Epithelial cell of esophagus (primary cell): ENCODE data around the gene CCDC134.

Experiments
- DNase-seq: peaks from one replicate; pipeline ENCODE4 v3.0.0; 2010; ENCODE audit warnings: low read depth
- H3K4me3 ChIP-seq: 2 replicates; pipeline ENCODE4 v1.5.1; 2011; ENCODE audit warnings: mild to moderate bottlenecking, low read length, control low read depth
- TF ChIP-seq, protein P1 (sequence below): IDR thresholded peaks from 2 replicates; pipeline ENCODE4 v1.5.1; 2011; ENCODE audit warnings: low read depth, mild to moderate bottlenecking, low read length, control low read depth, inconsistent platforms; ENCODE audit not compliant: insufficient read depth; ENCODE audit errors: missing control alignments

Gene CCDC134

DNA sequence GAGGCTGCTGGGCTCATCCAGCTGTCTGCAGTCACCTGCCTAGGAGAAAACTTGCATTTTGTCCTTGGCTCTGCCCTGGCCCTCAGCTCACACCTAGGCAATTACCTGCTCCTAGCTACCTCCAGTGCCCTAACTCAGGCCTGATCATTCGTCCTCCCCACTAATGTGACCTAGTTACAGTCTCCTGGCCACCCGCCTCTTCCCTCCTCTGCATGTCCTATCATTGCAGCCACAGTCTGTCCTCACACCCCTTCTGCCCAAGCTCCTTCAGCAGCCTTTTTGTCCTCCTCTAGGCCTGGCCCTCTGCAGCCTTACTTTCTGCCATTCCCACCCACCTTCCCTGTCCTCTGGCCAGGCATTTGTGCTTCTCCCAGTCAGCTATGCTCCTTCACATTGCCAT lies 17.7 kb upstream of the CCDC134 start:
- DNase-seq, result no peak
- H3K4me3 ChIP-seq, result no peak overlapping the region
- TF ChIP-seq, protein P1, sequence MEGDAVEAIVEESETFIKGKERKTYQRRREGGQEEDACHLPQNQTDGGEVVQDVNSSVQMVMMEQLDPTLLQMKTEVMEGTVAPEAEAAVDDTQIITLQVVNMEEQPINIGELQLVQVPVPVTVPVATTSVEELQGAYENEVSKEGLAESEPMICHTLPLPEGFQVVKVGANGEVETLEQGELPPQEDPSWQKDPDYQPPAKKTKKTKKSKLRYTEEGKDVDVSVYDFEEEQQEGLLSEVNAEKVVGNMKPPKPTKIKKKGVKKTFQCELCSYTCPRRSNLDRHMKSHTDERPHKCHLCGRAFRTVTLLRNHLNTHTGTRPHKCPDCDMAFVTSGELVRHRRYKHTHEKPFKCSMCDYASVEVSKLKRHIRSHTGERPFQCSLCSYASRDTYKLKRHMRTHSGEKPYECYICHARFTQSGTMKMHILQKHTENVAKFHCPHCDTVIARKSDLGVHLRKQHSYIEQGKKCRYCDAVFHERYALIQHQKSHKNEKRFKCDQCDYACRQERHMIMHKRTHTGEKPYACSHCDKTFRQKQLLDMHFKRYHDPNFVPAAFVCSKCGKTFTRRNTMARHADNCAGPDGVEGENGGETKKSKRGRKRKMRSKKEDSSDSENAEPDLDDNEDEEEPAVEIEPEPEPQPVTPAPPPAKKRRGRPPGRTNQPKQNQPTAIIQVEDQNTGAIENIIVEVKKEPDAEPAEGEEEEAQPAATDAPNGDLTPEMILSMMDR, result no peak

DNA sequence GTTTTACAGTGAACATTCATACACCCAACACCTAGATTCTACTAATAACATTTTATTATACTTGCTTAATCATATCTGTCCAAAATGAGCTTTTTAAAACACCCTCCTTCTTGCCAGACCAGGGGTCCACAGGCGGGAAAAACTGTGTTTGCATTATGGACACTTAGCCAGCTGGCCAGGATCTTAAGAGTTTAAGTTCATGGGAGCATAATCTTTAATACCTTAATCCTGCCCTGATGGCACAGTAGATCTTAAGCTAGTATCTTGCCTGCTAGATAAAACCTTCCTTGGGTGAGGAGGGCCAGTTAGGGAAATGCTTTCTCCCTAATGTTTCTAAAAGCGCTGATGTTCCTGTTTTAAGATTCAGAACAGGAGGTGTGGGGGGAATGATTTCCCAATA lies 13.1 kb upstream of the CCDC134 start:
- DNase-seq, result no peak
- H3K4me3 ChIP-seq, result no peak overlapping the region
- TF ChIP-seq, protein P1, result no peak

DNA sequence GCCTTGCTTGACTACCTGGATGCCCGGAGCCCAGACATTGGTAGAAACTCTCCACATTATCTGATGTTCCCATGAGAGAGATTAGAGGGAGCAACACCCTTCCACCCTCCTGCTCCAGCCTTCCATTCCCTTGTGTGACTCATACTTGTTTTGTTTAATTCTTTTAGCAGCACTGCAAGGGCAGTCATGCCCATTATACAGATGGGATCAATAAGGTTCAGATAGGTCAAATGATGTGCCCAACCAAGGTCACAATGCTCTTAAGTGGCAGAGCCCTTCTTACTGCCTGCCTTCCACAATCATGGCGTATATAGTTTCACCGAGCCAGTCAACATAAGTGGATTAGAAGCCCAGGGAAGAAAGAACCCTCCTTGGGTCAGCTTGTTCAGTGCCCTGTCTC lies 6.6 kb upstream of the CCDC134 start:
- TF ChIP-seq, protein P1, result no peak
- no peak for DNase-seq
- no peak overlapping the region for H3K4me3 ChIP-seq

DNA sequence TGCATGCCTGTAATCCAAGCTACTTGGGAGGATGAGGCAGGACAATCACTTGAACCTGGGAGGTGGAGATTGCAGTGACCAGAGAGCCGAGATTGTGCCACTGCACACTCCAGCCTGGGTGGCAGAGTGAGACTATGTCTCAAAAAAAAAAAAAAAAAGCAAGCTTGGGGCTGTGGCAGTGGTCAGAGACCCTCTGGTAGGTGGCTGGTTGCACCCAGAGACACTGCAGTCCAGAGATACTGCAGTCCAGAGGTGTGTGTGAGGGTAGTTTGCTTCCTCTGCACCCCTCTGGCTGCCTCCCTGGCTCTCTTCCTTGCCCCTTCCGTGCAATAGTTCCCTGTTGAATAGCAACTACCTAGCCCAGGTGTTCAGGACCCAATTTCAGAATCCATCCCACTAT lies 1.7 kb upstream of the CCDC134 start:
- no peak overlapping the region for H3K4me3 ChIP-seq
- DNase-seq, result no peak
- TF ChIP-seq, protein P1, result no peak

DNA sequence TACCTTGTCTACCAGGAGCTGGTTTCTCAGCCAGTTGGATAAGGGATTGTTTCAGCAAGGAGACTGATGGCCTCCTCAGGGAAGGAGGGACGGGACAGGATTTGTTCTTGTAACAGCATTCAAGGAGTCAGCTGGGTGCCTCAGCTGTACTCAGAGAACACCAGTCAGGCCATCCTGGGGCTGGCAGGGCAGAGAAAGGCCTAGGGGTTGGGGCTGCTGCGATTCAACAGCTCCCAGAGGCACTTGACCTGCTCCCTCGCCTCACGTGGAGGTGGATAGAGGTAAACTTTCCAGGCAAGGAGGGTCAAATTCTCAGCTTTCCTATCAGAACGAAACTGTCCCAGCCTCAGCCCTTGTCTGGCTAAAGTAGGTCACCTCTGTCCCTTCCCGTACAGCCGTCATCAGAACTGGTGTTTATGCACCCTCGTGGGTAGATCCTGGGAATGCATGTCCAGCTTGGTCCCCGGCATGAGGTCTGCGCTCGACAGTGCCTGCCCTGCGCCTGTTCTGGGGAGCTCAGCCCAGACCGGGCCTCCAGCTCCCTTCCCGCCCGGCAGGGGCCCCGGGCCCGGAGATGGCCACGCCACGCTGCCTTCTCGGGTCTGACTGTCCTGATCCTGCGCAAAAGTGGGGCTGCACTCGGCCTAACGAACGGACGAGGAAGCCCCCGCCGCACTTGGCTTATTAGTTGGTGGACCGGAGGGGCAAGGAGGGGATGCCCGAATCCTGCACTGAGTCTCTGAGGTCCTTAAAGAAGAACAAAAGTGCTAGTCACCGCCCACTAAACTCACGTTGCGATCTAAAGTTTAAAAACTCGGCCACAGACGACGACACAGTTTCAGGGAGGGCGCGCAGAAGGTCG lies 762 bp upstream of the CCDC134 start:
- TF ChIP-seq, protein P1, result no peak
- DNase-seq, result no peak
- peak overlapping the region; percentile 93 for H3K4me3 ChIP-seq

DNA sequence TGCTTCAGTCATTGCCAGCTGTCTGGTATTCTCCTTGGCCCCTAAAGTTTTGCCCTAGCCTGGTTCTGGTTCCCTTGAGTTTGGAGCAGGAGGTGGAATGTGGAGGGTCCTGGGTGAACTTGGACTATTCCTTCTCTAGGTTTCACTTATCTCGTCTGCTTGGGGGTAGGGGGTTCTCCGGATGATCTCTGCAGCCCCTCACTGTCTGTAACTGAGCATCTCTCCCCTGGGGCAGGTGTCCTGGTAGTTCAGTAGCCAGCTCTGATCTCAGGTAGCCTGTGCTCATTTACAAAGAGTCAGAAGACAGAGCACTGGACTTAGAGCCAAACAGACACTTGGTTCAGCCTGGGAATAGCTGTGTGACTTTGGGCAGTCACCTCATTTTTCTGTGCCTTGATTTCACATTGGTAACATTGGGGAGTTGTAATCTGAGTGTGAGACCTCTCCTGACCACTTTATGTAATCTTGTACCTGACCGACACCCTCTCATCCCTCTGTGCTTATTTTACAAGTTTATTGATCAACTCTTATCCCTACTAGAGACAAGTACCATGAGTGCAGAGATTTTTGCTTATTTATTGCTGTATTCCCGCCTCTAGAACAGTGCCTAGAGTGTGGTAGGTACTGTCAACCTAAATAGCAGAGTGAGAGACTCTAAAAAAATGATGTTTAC lies 804 bp downstream of the CCDC134 start:
- H3K4me3 ChIP-seq, result peak overlapping the region; percentile 93
- no peak for DNase-seq
- TF ChIP-seq, protein P1, result no peak
